ENCODE results near the gene PIR.

PIR gene

GRCh38 chrX:15343075-15343476, 150.1 kb downstream of the PIR start:
- DNase-seq, result no peak

- no peak for DNase-seq
Observed at GRCh38 chrX:15340867-15341266, 152.3 kb downstream of the PIR start.

GRCh38 chrX:15336023-15336413, 157.1 kb downstream of the PIR start:
- peak; percentile 31 for DNase-seq

DNA sequence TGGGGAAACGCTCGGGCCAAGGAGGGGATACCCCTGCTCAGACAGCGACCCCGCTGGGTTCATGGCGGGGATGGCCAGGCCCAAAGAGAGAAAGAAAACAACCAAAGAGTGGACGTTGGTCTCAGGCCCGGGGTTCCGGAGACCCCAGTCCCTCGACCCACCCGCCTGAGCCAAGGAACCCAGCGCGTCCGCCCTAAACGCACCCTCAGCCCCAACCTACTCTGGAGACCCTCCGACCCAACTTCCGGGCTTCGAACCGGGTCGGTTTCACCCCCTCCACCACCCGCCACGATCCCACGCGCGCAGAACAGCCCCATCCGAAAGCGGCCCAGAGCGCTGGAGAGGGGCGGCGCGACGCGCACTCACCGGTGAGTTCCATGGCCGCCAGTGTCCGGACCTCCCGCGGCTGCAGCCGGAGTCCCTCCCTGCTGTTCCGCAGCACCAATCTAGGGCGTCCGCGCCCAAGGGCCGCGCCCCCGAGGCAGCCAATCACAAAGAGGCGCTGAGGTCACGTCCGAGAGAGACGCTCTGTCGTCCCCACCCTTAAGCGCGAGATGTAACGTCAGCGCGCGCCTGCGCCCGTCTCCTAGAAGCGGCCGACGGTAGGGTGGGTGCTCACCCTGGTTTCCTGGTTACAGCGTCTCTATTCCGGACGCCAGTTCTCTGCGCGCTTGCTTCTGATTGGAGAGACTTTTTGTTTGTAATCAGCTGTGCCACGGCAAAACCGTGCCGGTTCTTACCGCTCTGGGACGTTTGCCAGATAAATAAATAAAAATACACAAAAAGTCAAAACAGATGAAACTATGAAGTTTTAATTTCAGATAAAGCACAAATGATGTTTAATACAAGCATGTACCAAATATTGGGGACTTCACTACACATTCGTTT, 157.8 kb downstream of the PIR start, which contains the start of gene PIGA:
Gene PIGA (minus strand): TSS at position 389 of the 888 bp plus-strand sequence. CDS start 3,593 bp downstream, outside the sequence.
- DNase-seq, result peak; percentile 96

Measured in hematopoietic multipotent progenitor cell treated with erythropoietin and hydrocortisone succinate and interleukin-3 and kit ligand, for 8 days (in vitro differentiated cells).